Epithelial cell of prostate (primary cell): ENCODE data around the gene CD19.
"Not testable (repeated sequence)": the region's sequence is repeated elsewhere in the genome, so short reads cannot be mapped to it uniquely, and the experiment has no call there.

Experiments
- DNase-seq: peaks from one replicate; pipeline ENCODE4 v3.0.0-alpha.2; 2011; ENCODE audit warnings: low read depth, low spot score
- H3K27ac ChIP-seq: fragments of 450-650 bp; 2 replicates; pipeline ENCODE4 v1.5.1; 2017; ENCODE audit warnings: mild to moderate bottlenecking

The CD19 gene

GRCh38 chr16:28905229-28905754, 26.5 kb upstream of the CD19 start:
- no peak for DNase-seq

GRCh38 chr16:28905800-28906372, 25.9 kb upstream of the CD19 start:
- no peak overlapping the region for H3K27ac ChIP-seq
- DNase-seq: no peak

More at GRCh38 chr16:28905229-28905754, 26.5 kb upstream of the CD19 start:
- H3K27ac ChIP-seq: no peak overlapping the region

GRCh38 chr16:28910086-28911031, 21.4 kb upstream of the CD19 start:
- DNase-seq: no peak
- H3K27ac ChIP-seq: no peak overlapping the region

GRCh38 chr16:28912558-28912957, 19.2 kb upstream of the CD19 start:
- H3K27ac ChIP-seq: no peak overlapping the region
- DNase-seq: no peak

- H3K27ac ChIP-seq: no peak overlapping the region
- no peak for DNase-seq
Measured at GRCh38 chr16:28913946-28914724, 17.6 kb upstream of the CD19 start.

GRCh38 chr16:28915181-28915580, 16.6 kb upstream of the CD19 start:
- DNase-seq: no peak
- no peak overlapping the region for H3K27ac ChIP-seq

- no peak for DNase-seq
- H3K27ac ChIP-seq: no peak overlapping the region
Measured at GRCh38 chr16:28917095-28917494, 14.7 kb upstream of the CD19 start.

- H3K27ac ChIP-seq: no peak overlapping the region
- no peak for DNase-seq
Measured at GRCh38 chr16:28918698-28919097, 13.1 kb upstream of the CD19 start.

- DNase-seq: no peak
- no peak overlapping the region for H3K27ac ChIP-seq
Measured at GRCh38 chr16:28923231-28923587, 8.6 kb upstream of the CD19 start.

- H3K27ac ChIP-seq: peak overlapping the region; percentile 98
- no peak for DNase-seq
Measured at GRCh38 chr16:28923652-28924398, 7.9 kb upstream of the CD19 start.

- peak overlapping the region; percentile 98 for H3K27ac ChIP-seq
- no peak for DNase-seq
Measured at GRCh38 chr16:28924399-28924761, 7.4 kb upstream of the CD19 start.

- DNase-seq: peak; percentile 86
- H3K27ac ChIP-seq: peak within 1 kb of the TSS; percentile 98
Measured at GRCh38 chr16:28924762-28925385, 6.9 kb upstream of the CD19 start, which contains the start of gene RABEP2. Gene RABEP2, minus strand, starts transcription at chr16:28925238. Its CDS starts 75 bp downstream, at chr16:28925163.

GRCh38 chr16:28925386-28926228, 6.2 kb upstream of the CD19 start:
- H3K27ac ChIP-seq: peak overlapping the region; percentile 98
- no peak for DNase-seq

GRCh38 chr16:28926284-28926683, 5.5 kb upstream of the CD19 start:
- H3K27ac ChIP-seq: peak overlapping the region; percentile 98
- DNase-seq: not testable (repeated sequence)

- H3K27ac ChIP-seq: no peak overlapping the region
Measured at GRCh38 chr16:28927815-28928214, 4.0 kb upstream of the CD19 start.

GRCh38 chr16:28930203-28930602, 1.6 kb upstream of the CD19 start:
- DNase-seq: no peak
- no peak overlapping the region for H3K27ac ChIP-seq

More at GRCh38 chr16:28927815-28928214, 4.0 kb upstream of the CD19 start:
- no peak for DNase-seq

GRCh38 chr16:28930652-28931051, 1.1 kb upstream of the CD19 start:
- H3K27ac ChIP-seq: no peak overlapping the region
- DNase-seq: no peak

GRCh38 chr16:28932339-28933141, 769 bp downstream of the CD19 start:
- DNase-seq: no peak
- no peak overlapping the region for H3K27ac ChIP-seq
